PFSK-1 (cell line): Measurements from ENCODE around the gene MCCC2.

Experiments
- TAF1 ChIP-seq: IDR thresholded peaks from 2 replicates; pipeline ENCODE4 v1.6.1; 2012; ENCODE audit warnings: low read length, control low read depth, borderline replicate concordance; ENCODE audit not compliant: insufficient read depth
- TF ChIP-seq, protein P1 (sequence below), 2 experiments: IDR thresholded peaks; 2 replicates each; pipeline versions ENCODE4 v1.6.1 to v1.8.0; 2011 to 2012; ENCODE audit warnings: low read depth in 2 of 2, low read length in 2 of 2, control low read depth in 1 of 2, inconsistent platforms in 1 of 2, mild to moderate bottlenecking in 1 of 2, moderate library complexity in 1 of 2; ENCODE audit not compliant: insufficient read depth in 1 of 2

DNA sequence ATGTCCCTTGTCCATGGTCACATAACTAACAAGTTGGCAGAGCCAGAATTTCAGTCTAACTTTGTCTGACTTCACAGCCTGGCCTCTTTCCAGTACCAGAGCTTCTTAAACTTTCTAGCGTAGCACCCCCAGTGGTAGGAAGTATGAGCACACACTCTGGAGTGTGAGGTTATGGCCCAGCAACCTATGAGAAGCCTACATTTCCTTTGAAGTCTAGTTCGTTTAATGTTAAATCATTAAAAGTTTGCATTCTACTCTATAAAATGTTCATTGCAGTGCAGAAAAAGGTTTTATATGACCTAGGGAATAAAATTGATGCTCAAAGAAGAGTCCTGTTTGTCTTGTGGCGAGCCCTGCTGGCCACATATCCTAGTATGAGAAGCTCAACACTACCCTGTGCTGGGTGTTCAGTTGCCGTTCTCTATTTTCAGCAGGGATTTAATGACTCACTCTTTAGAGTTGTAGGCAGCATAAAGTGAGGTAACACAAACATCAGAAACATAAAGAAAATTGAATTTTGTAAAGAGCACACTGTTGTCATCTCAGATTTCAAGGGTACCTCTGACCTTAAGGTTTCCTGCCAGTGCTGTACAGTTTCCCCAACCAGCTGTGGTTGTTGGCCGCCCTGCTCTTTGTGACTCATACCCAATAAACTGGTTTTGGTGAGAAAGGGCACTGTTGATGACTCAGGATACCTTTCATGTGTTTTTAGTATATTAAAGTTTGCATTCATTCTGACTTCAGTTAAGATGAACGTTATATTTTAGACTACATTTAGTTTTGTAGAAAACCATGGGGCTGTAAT is 14.3 kb downstream of the MCCC2 start:
- TF ChIP-seq, protein P1, sequence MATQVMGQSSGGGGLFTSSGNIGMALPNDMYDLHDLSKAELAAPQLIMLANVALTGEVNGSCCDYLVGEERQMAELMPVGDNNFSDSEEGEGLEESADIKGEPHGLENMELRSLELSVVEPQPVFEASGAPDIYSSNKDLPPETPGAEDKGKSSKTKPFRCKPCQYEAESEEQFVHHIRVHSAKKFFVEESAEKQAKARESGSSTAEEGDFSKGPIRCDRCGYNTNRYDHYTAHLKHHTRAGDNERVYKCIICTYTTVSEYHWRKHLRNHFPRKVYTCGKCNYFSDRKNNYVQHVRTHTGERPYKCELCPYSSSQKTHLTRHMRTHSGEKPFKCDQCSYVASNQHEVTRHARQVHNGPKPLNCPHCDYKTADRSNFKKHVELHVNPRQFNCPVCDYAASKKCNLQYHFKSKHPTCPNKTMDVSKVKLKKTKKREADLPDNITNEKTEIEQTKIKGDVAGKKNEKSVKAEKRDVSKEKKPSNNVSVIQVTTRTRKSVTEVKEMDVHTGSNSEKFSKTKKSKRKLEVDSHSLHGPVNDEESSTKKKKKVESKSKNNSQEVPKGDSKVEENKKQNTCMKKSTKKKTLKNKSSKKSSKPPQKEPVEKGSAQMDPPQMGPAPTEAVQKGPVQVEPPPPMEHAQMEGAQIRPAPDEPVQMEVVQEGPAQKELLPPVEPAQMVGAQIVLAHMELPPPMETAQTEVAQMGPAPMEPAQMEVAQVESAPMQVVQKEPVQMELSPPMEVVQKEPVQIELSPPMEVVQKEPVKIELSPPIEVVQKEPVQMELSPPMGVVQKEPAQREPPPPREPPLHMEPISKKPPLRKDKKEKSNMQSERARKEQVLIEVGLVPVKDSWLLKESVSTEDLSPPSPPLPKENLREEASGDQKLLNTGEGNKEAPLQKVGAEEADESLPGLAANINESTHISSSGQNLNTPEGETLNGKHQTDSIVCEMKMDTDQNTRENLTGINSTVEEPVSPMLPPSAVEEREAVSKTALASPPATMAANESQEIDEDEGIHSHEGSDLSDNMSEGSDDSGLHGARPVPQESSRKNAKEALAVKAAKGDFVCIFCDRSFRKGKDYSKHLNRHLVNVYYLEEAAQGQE (IDR thresholded peaks at IDR 0.05; ENCODE audit: insufficient read depth in 1 of 2, low read depth in 2 of 2, low read length in 2 of 2) = no peak
- 0 out of 2 replicates have a peak, but pooled peaks have one; percentile 15 for TF ChIP-seq TAF1
